Measurements from ENCODE around the gene KPTN. TPM values are rescaled to one million over a fixed set of nuclear protein-coding genes. Genes with fewer than 3 reads are reported as not detected.

KPTN gene
- total and polyA plus RNA-seq, 2 donors (not counting 1 experiment from before 2014, with no cell fraction given), result 5.3 to 6.9 TPM

DNA sequence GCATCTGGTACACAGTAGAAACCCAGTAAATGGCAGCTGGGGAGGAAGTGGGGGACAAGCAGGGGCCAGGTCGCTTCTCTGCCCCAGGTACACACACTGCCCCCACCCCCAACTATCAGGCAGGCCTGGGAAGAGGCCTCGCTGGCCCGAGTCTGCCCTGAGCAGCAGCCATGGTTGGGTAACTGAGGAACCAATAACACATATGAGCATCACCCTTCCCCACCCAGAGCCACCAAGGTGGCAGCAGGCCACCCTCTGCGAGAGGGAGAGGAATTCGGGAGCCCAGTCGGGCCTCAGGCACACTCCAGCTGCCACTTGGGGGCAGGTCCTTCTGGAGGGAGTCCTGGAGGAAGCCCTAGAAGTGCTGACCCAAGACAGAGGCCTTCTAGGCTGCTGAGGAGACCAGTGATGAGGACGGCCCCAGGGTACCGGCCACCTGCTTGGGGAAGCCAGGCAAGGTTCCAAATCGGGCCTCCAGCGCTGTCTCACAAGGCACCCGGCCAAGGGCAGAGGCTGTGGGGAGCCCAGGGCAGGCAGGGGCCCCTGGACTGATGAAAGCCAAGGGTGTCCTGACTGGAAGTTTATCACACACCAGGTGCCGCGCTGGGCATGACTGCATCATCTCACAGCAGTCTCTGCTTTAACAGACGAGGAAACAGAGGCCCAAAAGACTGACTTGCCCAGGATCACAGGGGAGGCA is 14.0 kb upstream of the KPTN start:
- H3K4me3 ChIP-seq (replicated peaks in 1 of 4; ENCODE audit: control extremely low read depth in 1 of 4, insufficient read depth in 1 of 4, low read depth in 3 of 4, low read length in 4 of 4), result no peak overlapping the region
- H3K27ac ChIP-seq (ENCODE audit: insufficient read depth, low read length), result no peak overlapping the region
- H3K9ac ChIP-seq (ENCODE audit: insufficient read depth, low read length), result no peak overlapping the region
- H3K4me2 ChIP-seq (ENCODE audit: extremely low read depth, insufficient read depth, low read length), result no peak overlapping the region
- no peak for DNase-seq (ENCODE audit: low read depth in 2 of 2)
- peaks cover 2% of the 10 kb centered on the region for H3K79me2 ChIP-seq (ENCODE audit: control insufficient read depth, insufficient read depth, low read length)
- H3K27me3 ChIP-seq (ENCODE audit: control insufficient read depth, insufficient read depth, low read length), result no peaks in the 10 kb centered on the region
- no peaks in the 10 kb centered on the region for H3K9me3 ChIP-seq (ENCODE audit: control insufficient read depth, insufficient read depth, low read depth, low read length)
- H2AFZ ChIP-seq (ENCODE audit: low read length), result no peak overlapping the region
- no peaks in the 10 kb centered on the region for H3K4me1 ChIP-seq (ENCODE audit: control insufficient read depth, extremely low read depth, insufficient read depth, low read length)
- no peak for TF ChIP-seq EZH2 (IDR thresholded peaks at IDR 0.05; ENCODE audit: low read length, missing control alignments)
- TF ChIP-seq, protein P1, sequence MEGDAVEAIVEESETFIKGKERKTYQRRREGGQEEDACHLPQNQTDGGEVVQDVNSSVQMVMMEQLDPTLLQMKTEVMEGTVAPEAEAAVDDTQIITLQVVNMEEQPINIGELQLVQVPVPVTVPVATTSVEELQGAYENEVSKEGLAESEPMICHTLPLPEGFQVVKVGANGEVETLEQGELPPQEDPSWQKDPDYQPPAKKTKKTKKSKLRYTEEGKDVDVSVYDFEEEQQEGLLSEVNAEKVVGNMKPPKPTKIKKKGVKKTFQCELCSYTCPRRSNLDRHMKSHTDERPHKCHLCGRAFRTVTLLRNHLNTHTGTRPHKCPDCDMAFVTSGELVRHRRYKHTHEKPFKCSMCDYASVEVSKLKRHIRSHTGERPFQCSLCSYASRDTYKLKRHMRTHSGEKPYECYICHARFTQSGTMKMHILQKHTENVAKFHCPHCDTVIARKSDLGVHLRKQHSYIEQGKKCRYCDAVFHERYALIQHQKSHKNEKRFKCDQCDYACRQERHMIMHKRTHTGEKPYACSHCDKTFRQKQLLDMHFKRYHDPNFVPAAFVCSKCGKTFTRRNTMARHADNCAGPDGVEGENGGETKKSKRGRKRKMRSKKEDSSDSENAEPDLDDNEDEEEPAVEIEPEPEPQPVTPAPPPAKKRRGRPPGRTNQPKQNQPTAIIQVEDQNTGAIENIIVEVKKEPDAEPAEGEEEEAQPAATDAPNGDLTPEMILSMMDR (conservative IDR thresholded peaks at IDR 0.05 in 1 of 2, IDR thresholded peaks at IDR 0.05 in 1 of 2; ENCODE audit: low read depth in 1 of 2, low read length in 2 of 2), result no peak
- peaks cover 28% of the 10 kb centered on the region for H3K36me3 ChIP-seq (ENCODE audit: control insufficient read depth, insufficient read depth, low read length)
- H4K20me1 ChIP-seq (ENCODE audit: control insufficient read depth, extremely low read depth, insufficient read depth, low read length), result no peaks in the 10 kb centered on the region

DNA sequence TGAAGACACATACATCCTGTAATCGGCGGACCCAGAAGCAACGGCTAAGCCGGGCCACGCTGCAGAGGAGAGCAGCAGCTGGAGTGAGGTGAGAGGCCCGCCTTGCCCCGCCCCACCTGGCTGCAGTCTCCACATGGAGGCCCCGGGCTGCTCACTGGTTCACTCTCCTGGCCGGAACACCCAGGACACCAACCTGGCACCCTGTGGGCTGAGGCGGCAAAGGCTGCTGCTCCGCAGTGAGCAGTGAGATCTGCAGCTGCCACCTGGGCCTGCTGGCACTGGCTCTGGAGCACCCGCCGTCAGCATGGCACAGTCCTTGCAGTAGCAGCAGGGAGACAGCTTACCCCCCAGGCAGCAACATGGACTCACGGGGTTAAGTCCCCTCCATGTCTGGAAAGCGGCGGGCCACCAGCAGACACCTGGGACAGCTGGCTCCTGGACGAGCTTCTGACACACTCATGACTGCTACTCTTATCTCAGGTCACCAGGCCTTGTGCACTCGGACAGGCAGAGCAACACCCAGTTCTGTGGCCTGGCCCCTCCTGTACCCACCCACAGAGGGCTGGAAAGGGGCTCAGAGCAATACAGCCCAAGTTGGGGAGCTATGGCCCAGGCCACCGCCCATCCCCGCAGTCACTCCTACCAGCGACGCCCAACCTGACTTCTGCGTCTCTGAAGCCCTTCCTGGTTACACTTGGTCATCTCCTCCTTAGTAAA is 13.2 kb upstream of the KPTN start:
- H3K4me3 ChIP-seq (replicated peaks in 1 of 4; ENCODE audit: control extremely low read depth in 1 of 4, insufficient read depth in 1 of 4, low read depth in 3 of 4, low read length in 4 of 4), result no peak overlapping the region
- H2AFZ ChIP-seq (ENCODE audit: low read length), result no peak overlapping the region
- no peaks in the 10 kb centered on the region for H3K27me3 ChIP-seq (ENCODE audit: control insufficient read depth, insufficient read depth, low read length)
- no peaks in the 10 kb centered on the region for H3K9me3 ChIP-seq (ENCODE audit: control insufficient read depth, insufficient read depth, low read depth, low read length)
- no peaks in the 10 kb centered on the region for H4K20me1 ChIP-seq (ENCODE audit: control insufficient read depth, extremely low read depth, insufficient read depth, low read length)
- no peak overlapping the region for H3K27ac ChIP-seq (ENCODE audit: insufficient read depth, low read length)
- DNase-seq (ENCODE audit: low read depth in 2 of 2), result no peak
- TF ChIP-seq, protein P1 (conservative IDR thresholded peaks at IDR 0.05 in 1 of 2, IDR thresholded peaks at IDR 0.05 in 1 of 2; ENCODE audit: low read depth in 1 of 2, low read length in 2 of 2), result no peak
- TF ChIP-seq EZH2 (IDR thresholded peaks at IDR 0.05; ENCODE audit: low read length, missing control alignments), result no peak
- no peak overlapping the region for H3K9ac ChIP-seq (ENCODE audit: insufficient read depth, low read length)
- no peaks in the 10 kb centered on the region for H3K4me1 ChIP-seq (ENCODE audit: control insufficient read depth, extremely low read depth, insufficient read depth, low read length)
- H3K4me2 ChIP-seq (ENCODE audit: extremely low read depth, insufficient read depth, low read length), result no peak overlapping the region
- H3K36me3 ChIP-seq (ENCODE audit: control insufficient read depth, insufficient read depth, low read length), result peaks cover 30% of the 10 kb centered on the region
- peaks cover 2% of the 10 kb centered on the region for H3K79me2 ChIP-seq (ENCODE audit: control insufficient read depth, insufficient read depth, low read length)

DNA sequence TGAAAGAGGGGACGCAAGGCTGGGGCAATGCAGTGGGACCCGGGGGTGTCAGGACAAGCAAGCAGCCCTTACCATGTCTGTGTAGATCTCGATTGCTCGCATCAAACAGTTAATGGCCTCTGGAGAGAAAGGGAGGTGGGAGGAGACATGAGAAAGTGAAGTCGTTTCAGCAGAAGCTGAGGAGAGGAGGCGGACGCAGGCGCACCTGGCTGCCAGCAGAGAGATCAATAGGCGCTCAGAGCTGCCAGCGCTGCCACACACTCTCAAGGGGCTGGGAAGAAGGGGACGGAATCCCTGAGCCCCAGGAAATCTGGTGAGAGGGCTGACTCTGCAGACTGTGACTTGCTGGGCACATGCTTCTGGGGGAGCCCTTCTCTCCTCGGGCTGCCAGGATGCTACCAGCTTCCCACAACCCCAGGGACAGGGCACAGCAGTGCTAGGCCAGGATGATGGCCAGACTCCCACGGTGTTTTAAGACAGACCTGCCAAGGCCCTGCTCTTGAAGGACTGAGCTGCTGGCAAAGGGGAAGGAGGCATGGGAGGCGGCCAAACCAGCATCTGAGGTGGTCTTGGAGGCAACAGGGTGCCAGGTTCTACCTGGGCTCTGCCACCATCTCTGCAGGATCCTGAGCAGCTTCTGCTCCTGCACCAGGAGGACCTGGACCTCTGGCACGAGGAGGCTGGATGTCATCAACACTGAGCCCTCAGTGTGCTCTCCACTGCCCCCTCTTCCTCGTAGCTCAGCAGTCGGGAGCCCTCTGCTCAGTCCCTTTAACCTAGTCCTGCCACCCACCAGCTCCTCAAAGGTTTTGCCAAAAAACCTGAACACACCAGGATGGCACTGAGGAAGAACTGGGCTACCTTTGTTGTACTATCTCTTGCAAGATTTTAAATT is 11.7 kb upstream of the KPTN start:
- TF ChIP-seq, protein P1 (conservative IDR thresholded peaks at IDR 0.05 in 1 of 2, IDR thresholded peaks at IDR 0.05 in 1 of 2; ENCODE audit: low read depth in 1 of 2, low read length in 2 of 2), result no peak
- no peak for TF ChIP-seq EZH2 (IDR thresholded peaks at IDR 0.05; ENCODE audit: low read length, missing control alignments)
- H3K27me3 ChIP-seq (ENCODE audit: control insufficient read depth, insufficient read depth, low read length), result no peaks in the 10 kb centered on the region
- no peaks in the 10 kb centered on the region for H3K4me1 ChIP-seq (ENCODE audit: control insufficient read depth, extremely low read depth, insufficient read depth, low read length)
- peaks cover 2% of the 10 kb centered on the region for H3K79me2 ChIP-seq (ENCODE audit: control insufficient read depth, insufficient read depth, low read length)
- no peak overlapping the region for H3K4me2 ChIP-seq (ENCODE audit: extremely low read depth, insufficient read depth, low read length)
- no peak overlapping the region for H3K9ac ChIP-seq (ENCODE audit: insufficient read depth, low read length)
- no peak overlapping the region for H3K27ac ChIP-seq (ENCODE audit: insufficient read depth, low read length)
- peaks cover 31% of the 10 kb centered on the region for H3K36me3 ChIP-seq (ENCODE audit: control insufficient read depth, insufficient read depth, low read length)
- no peaks in the 10 kb centered on the region for H3K9me3 ChIP-seq (ENCODE audit: control insufficient read depth, insufficient read depth, low read depth, low read length)
- DNase-seq (ENCODE audit: low read depth in 2 of 2), result no peak
- H3K4me3 ChIP-seq (replicated peaks in 1 of 4; ENCODE audit: control extremely low read depth in 1 of 4, insufficient read depth in 1 of 4, low read depth in 3 of 4, low read length in 4 of 4), result no peak overlapping the region
- H2AFZ ChIP-seq (ENCODE audit: low read length), result no peak overlapping the region
- H4K20me1 ChIP-seq (ENCODE audit: control insufficient read depth, extremely low read depth, insufficient read depth, low read length), result no peaks in the 10 kb centered on the region

All from fibroblast of lung (primary cell).